ENCODE data around the gene SRPK2.

DNA sequence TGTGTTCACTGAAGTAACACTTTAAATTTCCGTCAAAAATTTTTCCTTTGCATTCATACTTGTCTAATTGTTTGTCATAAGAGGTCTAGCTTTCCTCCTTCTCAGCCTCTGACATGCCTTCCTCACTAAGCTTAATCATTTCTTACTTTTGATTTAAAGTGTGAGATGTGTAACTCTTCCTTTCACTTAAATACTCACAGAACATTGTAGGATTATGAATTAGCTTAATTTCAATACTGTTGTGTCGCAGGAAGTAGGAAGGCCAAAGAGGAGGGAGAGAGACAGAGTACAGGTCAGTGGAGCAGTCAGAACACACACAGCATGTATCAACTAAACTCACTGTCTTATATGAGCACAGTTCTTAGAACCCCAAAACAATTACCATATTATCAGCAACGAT is 99.0 kb downstream of the SRPK2 start:
- TF ChIP-seq, protein P1, sequence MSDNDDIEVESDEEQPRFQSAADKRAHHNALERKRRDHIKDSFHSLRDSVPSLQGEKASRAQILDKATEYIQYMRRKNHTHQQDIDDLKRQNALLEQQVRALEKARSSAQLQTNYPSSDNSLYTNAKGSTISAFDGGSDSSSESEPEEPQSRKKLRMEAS (IDR thresholded peaks at IDR 0.05), result no peak
- TF ChIP-seq, protein P2, sequence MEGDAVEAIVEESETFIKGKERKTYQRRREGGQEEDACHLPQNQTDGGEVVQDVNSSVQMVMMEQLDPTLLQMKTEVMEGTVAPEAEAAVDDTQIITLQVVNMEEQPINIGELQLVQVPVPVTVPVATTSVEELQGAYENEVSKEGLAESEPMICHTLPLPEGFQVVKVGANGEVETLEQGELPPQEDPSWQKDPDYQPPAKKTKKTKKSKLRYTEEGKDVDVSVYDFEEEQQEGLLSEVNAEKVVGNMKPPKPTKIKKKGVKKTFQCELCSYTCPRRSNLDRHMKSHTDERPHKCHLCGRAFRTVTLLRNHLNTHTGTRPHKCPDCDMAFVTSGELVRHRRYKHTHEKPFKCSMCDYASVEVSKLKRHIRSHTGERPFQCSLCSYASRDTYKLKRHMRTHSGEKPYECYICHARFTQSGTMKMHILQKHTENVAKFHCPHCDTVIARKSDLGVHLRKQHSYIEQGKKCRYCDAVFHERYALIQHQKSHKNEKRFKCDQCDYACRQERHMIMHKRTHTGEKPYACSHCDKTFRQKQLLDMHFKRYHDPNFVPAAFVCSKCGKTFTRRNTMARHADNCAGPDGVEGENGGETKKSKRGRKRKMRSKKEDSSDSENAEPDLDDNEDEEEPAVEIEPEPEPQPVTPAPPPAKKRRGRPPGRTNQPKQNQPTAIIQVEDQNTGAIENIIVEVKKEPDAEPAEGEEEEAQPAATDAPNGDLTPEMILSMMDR (IDR thresholded peaks at IDR 0.05; ENCODE audit: low read depth, low read length, missing input control), result no peak
- TF ChIP-seq FOXA1 (IDR thresholded peaks at IDR 0.05) (no peak), YY1 (IDR thresholded peaks at IDR 0.05) (no peak), GABPA (IDR thresholded peaks at IDR 0.05 in 1 of 2, conservative IDR thresholded peaks at IDR 0.05 in 1 of 2) (no peak), TAF1 (conservative IDR thresholded peaks at IDR 0.05) (no peak), HNF4G (IDR thresholded peaks at IDR 0.05) (no peak), JUND (IDR thresholded peaks at IDR 0.05) (no peak), RAD21 (IDR thresholded peaks at IDR 0.05) (no peak), SP1 (IDR thresholded peaks at IDR 0.05) (no peak), RXRA (IDR thresholded peaks at IDR 0.05) (no peak)
- TF ChIP-seq, protein P3, sequence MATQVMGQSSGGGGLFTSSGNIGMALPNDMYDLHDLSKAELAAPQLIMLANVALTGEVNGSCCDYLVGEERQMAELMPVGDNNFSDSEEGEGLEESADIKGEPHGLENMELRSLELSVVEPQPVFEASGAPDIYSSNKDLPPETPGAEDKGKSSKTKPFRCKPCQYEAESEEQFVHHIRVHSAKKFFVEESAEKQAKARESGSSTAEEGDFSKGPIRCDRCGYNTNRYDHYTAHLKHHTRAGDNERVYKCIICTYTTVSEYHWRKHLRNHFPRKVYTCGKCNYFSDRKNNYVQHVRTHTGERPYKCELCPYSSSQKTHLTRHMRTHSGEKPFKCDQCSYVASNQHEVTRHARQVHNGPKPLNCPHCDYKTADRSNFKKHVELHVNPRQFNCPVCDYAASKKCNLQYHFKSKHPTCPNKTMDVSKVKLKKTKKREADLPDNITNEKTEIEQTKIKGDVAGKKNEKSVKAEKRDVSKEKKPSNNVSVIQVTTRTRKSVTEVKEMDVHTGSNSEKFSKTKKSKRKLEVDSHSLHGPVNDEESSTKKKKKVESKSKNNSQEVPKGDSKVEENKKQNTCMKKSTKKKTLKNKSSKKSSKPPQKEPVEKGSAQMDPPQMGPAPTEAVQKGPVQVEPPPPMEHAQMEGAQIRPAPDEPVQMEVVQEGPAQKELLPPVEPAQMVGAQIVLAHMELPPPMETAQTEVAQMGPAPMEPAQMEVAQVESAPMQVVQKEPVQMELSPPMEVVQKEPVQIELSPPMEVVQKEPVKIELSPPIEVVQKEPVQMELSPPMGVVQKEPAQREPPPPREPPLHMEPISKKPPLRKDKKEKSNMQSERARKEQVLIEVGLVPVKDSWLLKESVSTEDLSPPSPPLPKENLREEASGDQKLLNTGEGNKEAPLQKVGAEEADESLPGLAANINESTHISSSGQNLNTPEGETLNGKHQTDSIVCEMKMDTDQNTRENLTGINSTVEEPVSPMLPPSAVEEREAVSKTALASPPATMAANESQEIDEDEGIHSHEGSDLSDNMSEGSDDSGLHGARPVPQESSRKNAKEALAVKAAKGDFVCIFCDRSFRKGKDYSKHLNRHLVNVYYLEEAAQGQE (IDR thresholded peaks at IDR 0.05), result no peak
- TF ChIP-seq, protein P4, sequence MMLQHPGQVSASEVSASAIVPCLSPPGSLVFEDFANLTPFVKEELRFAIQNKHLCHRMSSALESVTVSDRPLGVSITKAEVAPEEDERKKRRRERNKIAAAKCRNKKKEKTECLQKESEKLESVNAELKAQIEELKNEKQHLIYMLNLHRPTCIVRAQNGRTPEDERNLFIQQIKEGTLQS (IDR thresholded peaks at IDR 0.05), result no peak
